Amniotic epithelial cell (primary cell): Measurements from ENCODE around the gene SNX25.

Experiments
- DNase-seq: peaks from one replicate; pipeline ENCODE4 v3.0.0-alpha.2; 2010; ENCODE audit warnings: low read depth

The SNX25 gene

DNA sequence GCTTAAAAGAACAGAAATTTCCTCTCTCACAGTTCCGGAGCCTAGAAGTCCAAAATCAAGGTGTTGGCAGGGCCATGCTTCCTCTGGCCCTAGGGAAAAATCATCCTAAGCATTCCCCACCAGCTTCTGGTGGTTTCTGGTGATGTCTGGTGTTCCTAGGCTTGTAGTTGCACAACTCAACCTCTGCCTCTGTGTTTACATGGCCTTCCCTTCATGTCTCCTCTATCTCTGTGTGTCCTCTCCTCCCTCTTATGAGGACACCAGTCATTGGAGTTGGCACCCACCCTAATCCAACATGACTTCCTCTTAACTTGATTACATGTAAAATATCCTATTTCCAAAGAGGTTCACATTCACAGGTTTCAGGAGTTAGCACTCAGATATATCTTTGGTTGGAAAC, 170.9 kb downstream of the SNX25 start:
- DNase-seq: no peak

- peak; percentile 54 for DNase-seq
These were observed 172.1 kb downstream of the SNX25 start for GRCh38 chr4:185381288-185382196.

DNA sequence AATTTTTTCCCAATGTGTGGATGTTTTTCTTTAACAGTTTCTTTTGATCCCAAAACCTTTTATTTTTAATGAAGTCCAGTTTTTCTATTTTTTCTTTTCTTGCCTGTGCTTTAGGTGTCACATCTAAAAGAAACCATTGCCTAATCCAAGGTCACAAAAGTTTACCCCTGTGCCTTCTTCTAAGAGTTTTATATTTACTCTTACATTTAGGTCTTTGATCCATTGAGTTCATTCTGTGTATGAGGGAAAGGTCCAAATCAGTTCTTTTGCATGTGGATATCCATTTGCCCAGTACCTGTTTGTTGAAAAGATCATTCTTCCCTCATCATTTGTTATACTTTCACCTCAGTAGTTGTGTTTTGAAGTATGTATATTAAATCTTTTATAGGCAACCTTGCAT, 173.4 kb downstream of the SNX25 start:
- DNase-seq: no peak

DNA sequence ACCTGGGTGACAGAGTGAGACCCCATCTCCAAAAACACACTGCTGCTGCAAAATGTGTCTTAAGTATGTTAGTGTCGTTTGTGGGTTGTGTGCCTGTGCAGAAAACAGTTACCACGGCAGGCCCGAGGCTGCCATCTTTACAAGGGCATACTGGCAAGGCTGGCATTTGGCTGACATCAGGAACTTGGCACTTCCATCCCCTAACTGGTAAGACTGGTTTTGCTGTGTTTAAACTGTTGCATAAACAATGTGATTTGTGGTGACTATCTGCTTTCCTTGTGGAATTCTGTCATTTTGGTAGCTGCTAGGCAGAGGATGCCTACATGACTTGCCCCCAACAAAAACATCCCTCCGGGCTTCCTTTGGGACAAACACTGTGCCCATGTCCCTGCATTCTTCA, 174.1 kb downstream of the SNX25 start:
- no peak for DNase-seq

GRCh38 chr4:185384061-185384460, 174.7 kb downstream of the SNX25 start:
- no peak for DNase-seq

GRCh38 chr4:185384930-185385331, 175.5 kb downstream of the SNX25 start:
- DNase-seq: no peak

DNA sequence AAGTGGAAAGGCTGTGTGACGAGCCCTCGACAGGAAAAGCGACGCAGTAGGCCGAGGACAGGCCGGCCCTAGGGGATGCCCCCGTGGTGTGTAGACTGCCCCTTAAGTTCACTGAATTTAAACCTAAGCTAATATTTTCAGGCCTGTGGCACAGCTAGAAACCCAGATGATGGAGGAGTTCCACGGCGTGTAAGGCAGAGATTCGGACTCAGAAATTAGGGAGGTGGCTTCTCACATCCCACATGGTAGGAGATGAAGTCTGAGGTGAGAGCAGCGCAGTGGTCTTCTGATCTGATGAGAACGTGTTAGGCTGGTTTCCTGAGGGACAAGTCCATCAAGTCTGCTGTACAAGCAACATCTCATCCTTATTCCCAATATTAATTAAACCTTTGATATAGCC, 178.6 kb downstream of the SNX25 start:
- no peak for DNase-seq

DNA sequence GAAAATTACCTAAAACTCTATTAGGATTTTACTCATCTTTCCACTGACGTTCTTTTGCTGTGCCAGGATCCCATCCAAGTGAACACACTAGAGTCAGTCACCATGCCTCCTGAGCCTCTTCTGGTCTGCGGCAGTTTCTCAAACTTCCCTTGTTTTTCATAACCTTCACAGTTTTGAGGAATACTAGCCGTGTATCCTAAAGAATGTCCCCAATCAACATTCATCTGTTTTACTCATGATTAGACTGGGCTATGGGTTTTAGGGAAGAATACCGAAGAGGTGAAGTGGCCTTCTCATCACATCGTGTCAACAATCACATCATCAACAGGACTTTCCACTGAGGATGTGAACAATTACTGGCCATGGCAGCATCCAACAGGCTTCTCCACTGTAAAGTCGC, 181.5 kb downstream of the SNX25 start:
- no peak for DNase-seq

DNA sequence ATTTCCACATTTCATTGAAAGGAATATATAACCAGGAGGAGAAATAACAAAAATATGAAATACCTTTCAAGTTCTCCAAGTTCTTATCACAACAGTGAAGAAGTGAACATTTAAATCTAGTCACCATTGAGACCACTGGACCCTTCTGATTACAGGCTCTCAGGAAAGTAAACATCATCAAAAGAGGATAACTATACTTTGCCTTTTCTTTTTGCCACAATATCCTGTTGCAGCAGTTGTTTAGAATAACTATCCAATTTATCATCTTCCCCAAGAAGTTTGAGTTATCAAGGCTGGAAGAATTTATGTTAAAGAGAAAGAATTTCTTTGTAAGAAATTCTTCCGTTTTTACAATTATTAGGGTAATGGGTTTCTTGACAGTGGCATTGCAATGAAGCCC, 182.8 kb downstream of the SNX25 start:
- no peak for DNase-seq

- no peak for DNase-seq
These were observed 185.3 kb downstream of the SNX25 start for GRCh38 chr4:185394568-185395237.

GRCh38 chr4:185395238-185395955, 186.0 kb downstream of the SNX25 start, which contains the start of gene LRP2BP:
Gene LRP2BP (minus strand): TSS chr4:185395924. CDS start chr4:185378186, 17,738 bp downstream.
- peak; percentile 87 for DNase-seq

DNA sequence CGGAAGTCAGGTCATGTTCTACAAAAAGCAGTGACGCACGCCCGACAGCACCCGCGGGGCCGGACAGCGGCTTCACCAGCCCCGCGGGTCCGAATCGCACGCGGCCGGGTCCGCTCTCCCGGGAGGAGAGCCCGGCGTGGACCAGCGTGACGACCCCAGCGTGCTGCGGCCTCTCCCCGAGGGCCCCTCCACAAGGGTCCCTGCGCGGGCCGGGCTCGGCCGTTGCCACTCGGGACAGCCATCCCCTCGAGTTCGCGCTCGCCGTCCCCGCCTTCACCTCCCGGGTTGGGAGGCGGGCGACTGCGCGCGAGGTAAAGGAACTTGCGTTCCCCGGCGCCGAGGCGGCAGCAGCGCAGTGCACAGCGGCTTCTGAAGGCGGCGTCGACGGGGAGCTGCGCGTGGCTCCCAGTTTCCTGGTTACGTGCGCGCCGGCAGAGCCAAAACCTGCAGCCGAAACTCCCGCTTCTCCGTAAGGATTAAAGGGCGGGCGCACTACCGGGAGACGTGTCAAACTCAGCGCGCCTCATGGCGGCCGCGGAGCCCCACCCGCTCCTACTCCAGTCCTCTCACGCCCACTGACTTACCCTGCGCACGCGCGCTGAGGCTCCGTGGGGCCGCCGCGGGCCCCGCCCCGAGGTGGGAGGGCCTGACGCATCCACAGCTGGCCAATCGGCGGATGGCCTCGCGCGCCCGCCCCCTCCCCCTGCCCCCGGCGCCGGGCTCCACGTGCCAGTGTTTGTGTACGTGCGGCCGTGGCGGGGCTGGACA, 186.7 kb downstream of the SNX25 start:
- peak; percentile 96 for DNase-seq

GRCh38 chr4:185396724-185397385, 187.5 kb downstream of the SNX25 start, which contains the start of gene ANKRD37:
Gene ANKRD37 (plus strand): TSS chr4:185396841. CDS start chr4:185396924, 83 bp downstream.
- DNase-seq: peak; percentile 29

- DNase-seq: no peak
These were observed 189.2 kb downstream of the SNX25 start for GRCh38 chr4:185398618-185399017.

GRCh38 chr4:185399466-185399865, 190.1 kb downstream of the SNX25 start:
- DNase-seq: no peak

DNA sequence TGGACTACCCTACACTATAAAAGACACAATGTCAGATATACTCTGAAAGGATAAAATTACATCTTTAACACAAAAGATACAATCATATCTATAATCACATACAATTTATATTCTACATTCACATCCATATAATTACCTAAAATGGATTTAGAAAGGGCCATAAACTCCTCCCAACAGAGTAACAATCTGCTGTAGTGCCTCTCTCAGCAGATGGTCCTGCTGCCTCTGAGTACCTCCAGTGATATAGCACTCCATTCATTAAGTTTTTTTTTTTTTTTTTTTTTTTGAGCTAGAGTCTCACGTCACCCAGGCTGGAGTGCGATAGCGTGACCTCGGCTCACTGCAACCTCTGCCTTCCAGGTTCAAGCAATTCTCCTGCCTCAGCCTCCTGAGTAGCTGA, 194.6 kb downstream of the SNX25 start:
- DNase-seq: no peak

- DNase-seq: no peak
These were observed 196.1 kb downstream of the SNX25 start for GRCh38 chr4:185405296-185405999.

DNA sequence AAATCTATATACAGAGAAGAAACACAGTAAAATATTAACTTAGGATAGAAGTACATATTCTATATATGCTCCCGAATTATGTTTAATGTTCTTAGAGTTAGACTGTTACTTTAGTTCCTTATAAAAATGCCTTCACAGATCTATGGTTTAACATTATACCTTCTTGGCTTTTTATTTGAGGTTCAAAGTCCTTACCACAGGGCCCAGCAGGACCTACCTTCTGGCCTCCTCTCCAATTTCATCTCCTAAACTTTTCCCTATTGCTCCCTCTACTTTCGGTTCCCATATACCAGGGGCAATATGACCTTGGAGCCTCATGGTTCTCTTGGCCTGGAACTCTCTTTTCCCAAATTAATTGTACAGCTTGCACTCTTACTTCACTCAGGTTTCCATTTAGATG, 199.0 kb downstream of the SNX25 start:
- DNase-seq: no peak

- DNase-seq: no peak
These were observed 202.5 kb downstream of the SNX25 start for GRCh38 chr4:185411849-185412248.

DNA sequence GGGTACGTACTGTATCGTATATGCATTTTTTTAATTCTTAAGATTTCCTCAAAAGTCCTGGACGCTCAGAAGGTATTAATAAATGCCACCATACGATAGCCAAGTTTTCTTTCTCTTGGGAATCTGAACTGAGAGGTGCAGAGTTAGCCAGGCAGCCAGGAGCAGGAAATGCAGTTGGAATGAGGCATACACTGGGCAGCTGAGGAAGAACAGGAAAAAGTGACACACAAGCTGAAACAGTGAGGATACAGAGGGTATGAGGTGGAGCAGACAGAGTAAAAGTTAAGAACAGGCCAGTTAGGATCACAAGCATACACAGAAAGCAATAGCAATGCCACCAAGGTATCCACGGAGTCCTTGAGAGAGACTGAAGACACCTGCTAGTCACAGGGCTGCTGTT, 203.0 kb downstream of the SNX25 start:
- DNase-seq: no peak
